NK-92 treated with Interleukin-12 subunit alpha and Interleukin-12 subunit beta, amount 100 ng/mL, for 24 hours (cell line): ENCODE data around the gene SELL.
"Not testable (repeated sequence)": the region's sequence is repeated elsewhere in the genome, so short reads cannot be mapped to it uniquely, and the experiment has no call there.

Experiments used
- DNase-seq: peaks from one replicate; lab custom pipeline; 2025; lab: John Stamatoyannopoulos, UW

The SELL gene

GRCh38 chr1:169704797-169705196 is 6.6 kb downstream of the SELL start:
- DNase-seq, result no peak

DNA sequence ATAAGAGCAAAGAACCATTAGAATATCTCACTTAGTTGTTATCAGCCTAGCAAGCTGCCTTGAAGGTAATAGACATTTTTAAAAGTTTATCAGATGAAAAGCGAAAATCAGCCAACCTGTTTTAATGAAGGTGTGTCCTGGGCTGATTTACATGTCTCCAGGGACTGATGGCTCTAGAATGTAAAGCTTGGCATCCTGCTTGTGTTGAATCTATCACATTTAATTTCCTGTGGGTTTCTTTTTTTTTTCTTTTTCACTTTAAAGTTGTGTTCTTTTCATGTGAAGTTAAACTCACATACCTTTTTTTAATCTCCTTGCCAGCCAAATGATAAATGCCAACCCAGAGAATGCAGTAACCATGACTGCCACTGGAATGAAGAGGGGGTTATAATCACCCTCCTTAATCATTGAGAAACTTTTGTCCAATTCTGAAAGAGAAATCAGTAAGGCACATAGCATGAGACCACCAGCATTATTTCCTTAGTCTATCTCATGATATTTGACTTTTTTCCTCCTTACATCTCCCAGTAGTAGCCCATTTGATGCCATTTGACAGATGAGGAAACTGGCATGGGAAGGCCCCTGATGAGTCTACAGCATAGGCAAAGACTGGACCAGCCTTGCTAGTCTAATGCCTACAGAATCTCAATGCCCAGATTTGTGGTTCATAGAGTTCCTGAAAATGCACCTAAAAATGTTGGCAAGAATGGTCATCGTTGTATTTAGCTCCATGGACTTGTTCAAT is 10.0 kb downstream of the SELL start:
- no peak for DNase-seq

DNA sequence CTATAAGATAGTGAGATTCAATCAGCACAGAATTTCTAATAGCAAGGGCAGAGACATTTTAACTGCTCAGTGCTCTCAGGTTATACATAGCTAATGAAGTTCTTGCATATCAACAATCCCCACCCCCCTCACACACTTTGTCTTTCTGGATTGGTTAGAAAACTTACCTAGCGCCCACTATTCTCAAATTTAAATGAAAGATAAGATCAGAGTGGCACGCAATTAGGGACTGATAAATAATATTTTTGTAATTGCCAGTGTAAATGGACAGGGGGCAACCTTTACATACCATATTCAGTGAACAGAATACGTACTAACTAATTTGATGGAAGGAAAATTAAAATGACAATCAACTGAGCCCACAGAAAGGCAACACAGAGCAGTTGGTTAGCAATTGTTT is 11.7 kb downstream of the SELL start:
- no peak for DNase-seq

GRCh38 chr1:169698976-169699375 is 12.4 kb downstream of the SELL start:
- no peak for DNase-seq

GRCh38 chr1:169697755-169698154 is 13.7 kb downstream of the SELL start:
- no peak for DNase-seq

DNA sequence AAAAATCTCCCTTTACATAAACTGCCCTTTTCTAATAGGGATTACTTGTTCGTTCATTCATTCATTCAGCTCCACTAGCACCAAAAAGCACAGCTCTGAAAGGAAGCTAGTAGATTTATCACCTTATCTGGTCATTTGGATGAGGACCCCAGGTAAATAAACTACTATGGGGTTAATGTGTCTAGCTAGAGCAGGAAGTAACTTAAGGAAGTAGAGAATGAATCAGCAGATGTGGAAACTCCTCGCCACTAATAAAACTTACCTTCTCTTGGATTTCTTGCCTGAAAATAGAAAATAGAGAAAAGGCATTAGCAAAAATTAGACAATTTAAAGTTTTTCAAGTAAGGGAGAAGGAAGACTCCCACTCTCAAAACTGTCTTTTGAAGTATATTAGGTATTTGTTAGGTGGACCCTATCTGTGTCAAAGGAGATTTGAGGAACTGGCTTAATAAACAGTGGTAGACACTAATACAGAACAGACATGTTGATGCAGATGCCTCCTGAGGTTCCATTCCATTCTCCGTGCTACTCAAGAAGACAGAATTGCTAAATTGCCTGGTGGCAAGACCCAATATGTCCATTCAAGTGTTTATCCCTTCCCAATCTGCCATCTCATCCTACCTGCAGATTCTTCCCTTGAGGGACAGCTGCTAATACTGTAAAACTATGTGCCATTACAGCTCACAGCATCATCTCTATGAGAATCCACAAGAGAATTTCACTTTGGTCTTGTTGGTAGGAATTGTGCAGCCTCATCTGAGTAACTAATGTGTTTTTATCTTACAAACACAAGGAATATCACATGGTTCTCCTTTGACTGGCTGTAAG is 14.9 kb downstream of the SELL start:
- no peak for DNase-seq

- no peak for DNase-seq
Measured at GRCh38 chr1:169694304-169695075, 16.9 kb downstream of the SELL start.

- DNase-seq, result no peak
Measured at GRCh38 chr1:169692756-169693460, 18.5 kb downstream of the SELL start.

- no peak for DNase-seq
Measured at GRCh38 chr1:169690489-169690888, 20.9 kb downstream of the SELL start.

DNA sequence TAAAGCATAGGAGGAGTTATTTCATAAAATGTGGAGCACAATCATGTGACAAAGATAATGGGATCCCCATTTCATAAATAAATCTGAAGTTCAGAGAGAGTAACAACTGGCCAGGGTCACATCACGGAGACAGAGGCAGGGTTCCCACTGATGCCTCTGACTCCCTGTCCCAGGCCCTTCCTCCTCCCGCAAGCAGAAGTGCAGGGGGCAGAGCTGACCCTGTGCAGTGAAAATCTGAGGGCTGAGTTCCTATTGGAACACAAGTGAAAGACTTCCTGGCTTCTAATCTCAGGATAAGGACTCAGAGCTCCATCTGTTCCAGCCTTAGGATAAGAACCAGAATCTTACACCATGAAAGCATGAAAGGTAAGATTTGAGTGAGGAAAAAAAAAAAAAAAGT is 22.0 kb downstream of the SELL start:
- DNase-seq, result no peak

DNA sequence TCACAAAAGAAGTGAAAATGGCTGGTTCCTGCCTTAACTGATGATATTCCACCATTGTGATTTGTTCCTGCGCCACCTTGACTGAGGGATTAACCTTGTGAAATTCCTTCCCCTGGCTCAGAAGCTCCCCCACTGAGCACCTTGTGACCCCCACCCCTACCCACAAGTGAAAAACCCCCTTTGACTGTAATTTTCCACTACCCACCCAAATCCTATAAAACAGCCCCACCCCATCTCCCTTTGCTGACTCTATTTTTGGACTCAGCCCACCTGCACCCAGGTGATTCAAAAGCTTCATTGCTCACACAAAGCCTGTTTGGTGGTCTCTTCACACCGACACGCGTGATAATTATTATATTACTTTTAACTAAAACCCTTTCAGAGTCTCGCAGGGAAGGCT is 23.0 kb downstream of the SELL start:
- DNase-seq, result not testable (repeated sequence)

DNA sequence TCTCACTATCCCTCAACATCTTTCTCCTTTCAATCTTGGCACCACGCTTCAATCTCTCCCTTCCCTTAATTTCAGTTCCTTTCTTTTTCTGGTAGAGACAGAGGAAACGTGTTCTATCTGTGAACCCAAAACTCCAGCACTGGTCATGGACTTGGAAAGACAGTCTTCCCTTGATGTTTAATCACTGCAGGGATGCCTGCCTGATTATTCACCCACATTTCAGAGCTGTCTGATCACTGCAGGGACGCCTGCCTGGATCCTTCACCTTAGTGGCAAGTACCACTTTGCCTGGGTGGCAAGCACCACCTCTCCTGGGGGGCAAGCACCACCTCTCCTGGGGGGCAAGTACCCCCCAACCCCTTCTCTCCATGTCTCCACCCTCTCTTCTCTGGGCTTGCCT is 27.8 kb downstream of the SELL start:
- DNase-seq, result no peak

DNA sequence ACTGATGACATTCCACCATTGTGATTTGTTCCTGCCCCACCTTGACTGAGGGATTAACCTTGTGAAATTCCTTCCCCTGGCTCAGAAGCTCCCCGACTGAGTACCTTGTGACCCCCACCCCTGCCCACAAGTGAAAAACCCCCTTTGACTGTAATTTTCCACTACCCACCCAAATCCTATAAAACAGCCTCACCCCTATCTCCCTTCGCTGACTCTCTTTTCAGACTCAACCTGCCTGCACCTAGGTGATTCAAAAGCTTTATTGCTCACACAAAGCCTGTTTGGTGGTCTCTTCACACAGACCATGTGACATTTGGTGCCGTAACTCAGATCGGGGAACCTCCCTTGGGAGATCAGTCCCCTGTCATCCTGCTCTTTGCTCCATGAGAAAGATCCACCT is 28.3 kb downstream of the SELL start:
- DNase-seq, result not testable (repeated sequence)

GRCh38 chr1:169682071-169682470 is 29.3 kb downstream of the SELL start:
- no peak for DNase-seq

DNA sequence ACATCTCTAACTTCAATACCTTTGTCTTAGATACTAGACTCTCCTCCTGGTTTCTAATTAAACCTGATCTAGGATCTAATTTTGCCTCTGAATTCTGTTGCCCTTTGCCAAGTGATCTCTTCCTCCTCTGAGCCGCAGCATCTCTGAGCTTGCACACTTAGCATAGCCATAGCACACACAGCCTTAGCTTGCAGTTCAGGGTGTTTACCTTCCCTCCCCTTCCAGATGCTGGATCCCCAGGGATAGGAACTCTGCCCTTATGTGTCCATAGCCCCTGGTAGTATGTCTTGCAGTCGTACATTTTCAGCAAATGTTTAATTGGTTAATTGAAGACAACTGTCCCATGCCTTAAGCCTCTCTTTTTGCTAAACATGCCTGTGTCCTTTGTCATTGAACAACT is 30.3 kb downstream of the SELL start:
- no peak for DNase-seq

DNA sequence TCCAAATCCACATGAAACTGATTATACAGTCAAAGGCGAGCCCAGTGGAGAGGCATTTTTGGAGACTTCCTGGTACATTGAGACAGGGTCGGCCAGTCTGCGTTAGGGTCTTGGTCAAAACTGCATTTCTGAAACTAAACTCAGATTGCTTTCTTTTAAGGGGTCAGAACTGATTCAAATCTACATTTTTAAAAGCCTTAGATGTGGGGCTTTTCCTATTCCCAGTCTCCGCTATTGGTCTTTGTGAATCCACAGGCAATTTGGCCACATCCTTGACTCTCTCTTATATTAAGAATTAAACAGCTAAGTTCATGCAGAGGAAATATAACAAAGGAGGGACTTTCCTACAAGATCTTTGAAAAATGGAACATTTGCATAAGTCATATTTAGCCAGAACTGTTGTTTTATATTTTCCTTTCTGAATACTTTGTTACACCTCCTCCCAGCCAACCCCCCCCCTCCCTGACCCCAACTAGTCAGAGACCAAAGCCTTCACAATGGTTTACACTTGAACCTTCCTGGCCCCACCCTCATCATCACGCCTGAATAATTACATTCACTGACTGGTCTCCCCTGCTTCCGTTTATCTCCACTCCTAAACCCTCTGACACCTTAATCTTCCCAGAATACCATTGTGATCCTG is 30.9 kb downstream of the SELL start:
- DNase-seq, result no peak

- no peak for DNase-seq
Measured at GRCh38 chr1:169679692-169680091, 31.7 kb downstream of the SELL start.

DNA sequence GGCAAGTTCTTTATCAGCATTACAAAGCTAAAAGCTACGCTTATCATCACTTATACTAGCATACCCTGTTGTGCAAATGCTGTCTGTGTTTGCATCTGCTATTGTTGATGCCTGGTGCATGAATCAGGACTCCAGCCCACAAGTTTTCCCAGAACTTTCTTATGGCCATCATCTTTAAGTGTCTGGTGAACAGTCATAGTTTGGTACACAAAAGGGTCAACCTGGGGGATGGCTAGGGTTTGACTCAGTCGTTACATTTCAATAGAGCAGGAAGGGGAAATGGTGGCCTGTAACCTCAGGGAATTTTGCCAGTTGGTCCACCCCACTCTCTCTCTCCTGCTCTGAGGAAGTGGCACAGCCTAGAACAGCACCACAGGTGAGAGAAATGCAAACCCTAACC is 35.4 kb downstream of the SELL start:
- DNase-seq, result no peak

DNA sequence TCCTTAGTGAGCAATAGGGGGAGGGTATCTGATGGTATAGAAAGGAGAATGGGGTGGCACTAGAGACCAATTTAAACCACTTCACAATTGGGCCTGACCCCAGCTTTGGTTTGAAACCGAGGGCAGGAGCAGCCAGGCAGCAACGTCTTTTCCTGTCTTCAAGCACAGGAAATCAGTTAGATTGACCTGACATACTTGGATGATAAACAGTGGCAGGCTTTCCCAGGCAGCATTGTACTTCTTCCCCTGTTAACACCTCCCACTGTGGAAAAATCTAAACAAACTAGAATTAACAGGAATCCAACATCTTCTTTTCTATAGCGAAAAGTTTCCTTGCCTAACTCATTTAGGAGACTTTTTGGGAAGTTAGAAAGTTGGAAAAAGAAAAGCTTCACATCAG is 40.6 kb downstream of the SELL start:
- no peak for DNase-seq

- not testable (repeated sequence) for DNase-seq
Measured at GRCh38 chr1:169670244-169670643, 41.2 kb downstream of the SELL start.
